ENCODE measurements around the gene UBE4B.

DNA sequence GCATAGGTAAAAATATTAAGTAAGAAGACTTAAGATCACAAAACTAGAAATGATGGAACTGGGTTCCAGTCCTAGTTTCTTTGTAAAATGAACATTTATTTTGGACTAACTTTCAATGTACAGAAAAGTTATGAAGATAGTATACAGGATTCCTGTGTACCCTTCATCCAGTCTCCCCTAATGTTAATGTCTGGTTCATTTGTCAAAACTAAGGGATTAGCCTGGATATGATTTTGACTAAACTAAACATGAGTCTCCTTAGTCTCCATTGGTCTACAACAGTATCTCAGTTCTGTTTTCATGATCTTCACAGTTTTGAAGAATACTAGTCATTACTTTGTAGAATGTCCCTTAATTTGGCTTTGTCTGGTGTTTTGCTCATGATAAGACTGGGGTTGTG is 54.5 kb downstream of the UBE4B start:
- TF ChIP-seq, protein P1, sequence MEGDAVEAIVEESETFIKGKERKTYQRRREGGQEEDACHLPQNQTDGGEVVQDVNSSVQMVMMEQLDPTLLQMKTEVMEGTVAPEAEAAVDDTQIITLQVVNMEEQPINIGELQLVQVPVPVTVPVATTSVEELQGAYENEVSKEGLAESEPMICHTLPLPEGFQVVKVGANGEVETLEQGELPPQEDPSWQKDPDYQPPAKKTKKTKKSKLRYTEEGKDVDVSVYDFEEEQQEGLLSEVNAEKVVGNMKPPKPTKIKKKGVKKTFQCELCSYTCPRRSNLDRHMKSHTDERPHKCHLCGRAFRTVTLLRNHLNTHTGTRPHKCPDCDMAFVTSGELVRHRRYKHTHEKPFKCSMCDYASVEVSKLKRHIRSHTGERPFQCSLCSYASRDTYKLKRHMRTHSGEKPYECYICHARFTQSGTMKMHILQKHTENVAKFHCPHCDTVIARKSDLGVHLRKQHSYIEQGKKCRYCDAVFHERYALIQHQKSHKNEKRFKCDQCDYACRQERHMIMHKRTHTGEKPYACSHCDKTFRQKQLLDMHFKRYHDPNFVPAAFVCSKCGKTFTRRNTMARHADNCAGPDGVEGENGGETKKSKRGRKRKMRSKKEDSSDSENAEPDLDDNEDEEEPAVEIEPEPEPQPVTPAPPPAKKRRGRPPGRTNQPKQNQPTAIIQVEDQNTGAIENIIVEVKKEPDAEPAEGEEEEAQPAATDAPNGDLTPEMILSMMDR (conservative IDR thresholded peaks at IDR 0.05) = no peak
- TF ChIP-seq ZFX (IDR thresholded peaks at IDR 0.05) = no peak
